ENCODE data around the gene KCNK7.

The KCNK7 gene

GRCh38 chr11:65611028-65611757 lies 15.6 kb upstream of the KCNK7 start:
- no peak for DNase-seq (ENCODE audit: low read depth in 2 of 2)

- DNase-seq (ENCODE audit: low read depth in 2 of 2), result no peak
Measured at GRCh38 chr11:65610404-65610803, 14.8 kb upstream of the KCNK7 start.

GRCh38 chr11:65609665-65610064 lies 14.1 kb upstream of the KCNK7 start:
- no peak for DNase-seq (ENCODE audit: low read depth in 2 of 2)

- DNase-seq (ENCODE audit: low read depth in 2 of 2), result no peak
Measured at GRCh38 chr11:65609229-65609628, 13.6 kb upstream of the KCNK7 start.

- DNase-seq (ENCODE audit: low read depth in 2 of 2), result no peak
Measured at GRCh38 chr11:65607614-65608426, 12.2 kb upstream of the KCNK7 start.

- DNase-seq (ENCODE audit: low read depth in 2 of 2), result no peak
Measured at GRCh38 chr11:65606876-65607613, 11.4 kb upstream of the KCNK7 start.

GRCh38 chr11:65604258-65604657 lies 8.7 kb upstream of the KCNK7 start:
- DNase-seq (ENCODE audit: low read depth in 2 of 2), result no peak

- no peak for DNase-seq (ENCODE audit: low read depth in 2 of 2)
Measured at GRCh38 chr11:65599955-65600246, 4.3 kb upstream of the KCNK7 start.

- DNase-seq (ENCODE audit: low read depth in 2 of 2), result no peak
Measured at GRCh38 chr11:65599216-65599954, 3.8 kb upstream of the KCNK7 start.

GRCh38 chr11:65598258-65598699 lies 2.7 kb upstream of the KCNK7 start:
- no peak for DNase-seq (ENCODE audit: low read depth in 2 of 2)

GRCh38 chr11:65596520-65596919 lies 920 bp upstream of the KCNK7 start:
- DNase-seq (ENCODE audit: low read depth in 2 of 2), result no peak

GRCh38 chr11:65595131-65595530 lies 469 bp downstream of the KCNK7 start:
- no peak for DNase-seq (ENCODE audit: low read depth in 2 of 2)

GRCh38 chr11:65593518-65594414 lies 1.8 kb downstream of the KCNK7 start:
- no peak for DNase-seq (ENCODE audit: low read depth in 2 of 2)

GRCh38 chr11:65592858-65593517 lies 2.6 kb downstream of the KCNK7 start:
- DNase-seq (ENCODE audit: low read depth in 2 of 2), result no peak

- no peak for DNase-seq (ENCODE audit: low read depth in 2 of 2)
Measured at GRCh38 chr11:65591939-65592857, 3.4 kb downstream of the KCNK7 start.

- no peak for DNase-seq (ENCODE audit: low read depth in 2 of 2)
Measured at GRCh38 chr11:65590240-65590738, 5.3 kb downstream of the KCNK7 start.

GRCh38 chr11:65589444-65590239 lies 6.0 kb downstream of the KCNK7 start:
- peak in 1 of 2 donors; percentile 57 for DNase-seq (ENCODE audit: low read depth in 2 of 2)
